Mesenchymal stem cell (in vitro differentiated cells and primary cell): Measurements from ENCODE around the gene LIMCH1.

ENCODE experiments used
- DNase-seq: peaks from one replicate; pipeline ENCODE4 v3.0.0-alpha.2; 2013
- H2AFZ ChIP-seq: one replicate; pipeline ENCODE4 v1.6.1; 2013; ENCODE audit warnings: low read depth, mild to moderate bottlenecking, control low read depth, inconsistent platforms, low read length, moderate library complexity
- H2AK5ac ChIP-seq: 2 replicates; pipeline ENCODE4 v1.6.1; 2013; ENCODE audit warnings: low read length, moderate library complexity, mild to moderate bottlenecking, inconsistent platforms; ENCODE audit not compliant: severe bottlenecking
- H2BK120ac ChIP-seq: one replicate; pipeline ENCODE4 v1.6.1; 2013; ENCODE audit warnings: low read depth, mild to moderate bottlenecking, inconsistent platforms, low read length, moderate library complexity
- H2BK12ac ChIP-seq, 2 experiments: one replicate each; pipeline ENCODE4 v1.6.1; 2013; ENCODE audit warnings: inconsistent platforms in 2 of 2, low read length in 2 of 2, mild to moderate bottlenecking in 2 of 2, moderate library complexity in 2 of 2, control low read depth in 1 of 2
- H2BK15ac ChIP-seq: one replicate; pipeline ENCODE4 v1.6.1; 2013; ENCODE audit warnings: mild to moderate bottlenecking, low read depth, inconsistent platforms; ENCODE audit not compliant: poor library complexity, severe bottlenecking
- H2BK5ac ChIP-seq: 2 replicates; pipeline ENCODE4 v1.6.1; 2013; ENCODE audit warnings: low read depth, mild to moderate bottlenecking, low read length, control low read depth, inconsistent platforms; ENCODE audit not compliant: poor library complexity, severe bottlenecking
- H3K14ac ChIP-seq, 2 experiments: one replicate each; pipeline ENCODE4 v1.6.1; 2013; ENCODE audit warnings: inconsistent platforms in 2 of 2, low read length in 2 of 2, control low read depth in 1 of 2, mild to moderate bottlenecking in 1 of 2, moderate library complexity in 1 of 2
- H3K18ac ChIP-seq, 2 experiments: one replicate each; pipeline ENCODE4 v1.6.1; 2013; ENCODE audit warnings: inconsistent platforms in 2 of 2, low read length in 2 of 2, control low read depth in 1 of 2, low read depth in 1 of 2, mild to moderate bottlenecking in 1 of 2
- H3K23ac ChIP-seq, 2 experiments: one replicate each; pipeline ENCODE4 v1.6.1; 2013; ENCODE audit warnings: inconsistent platforms in 2 of 2, low read length in 2 of 2, mild to moderate bottlenecking in 2 of 2, moderate library complexity in 2 of 2, control low read depth in 1 of 2
- H3K27ac ChIP-seq: 2 replicates; pipeline ENCODE4 v1.5.1; 2013; ENCODE audit warnings: mild to moderate bottlenecking, moderate library complexity, low read length, control low read depth, inconsistent platforms; ENCODE audit not compliant: poor library complexity, severe bottlenecking
- H3K27me3 ChIP-seq, 2 experiments: 2 replicates each; pipeline versions ENCODE4 v1.6.1 to v1.7.0; 2013; ENCODE audit warnings: low read length in 2 of 2, mild to moderate bottlenecking in 2 of 2, moderate library complexity in 2 of 2, control low read depth in 1 of 2, inconsistent platforms in 1 of 2; ENCODE audit not compliant: control insufficient read depth in 1 of 2, insufficient read depth in 1 of 2
- H3K36me3 ChIP-seq, 2 experiments: 2 replicates each; pipeline versions ENCODE4 v1.6.1 to v1.7.0; 2013; ENCODE audit warnings: low read length in 2 of 2, control low read depth in 1 of 2, inconsistent platforms in 1 of 2, low read depth in 1 of 2, mild to moderate bottlenecking in 1 of 2; ENCODE audit not compliant: insufficient read depth in 2 of 2, control insufficient read depth in 1 of 2
- H3K4ac ChIP-seq, 2 experiments: one replicate each; pipeline ENCODE4 v1.6.1; 2013; ENCODE audit warnings: inconsistent platforms in 2 of 2, low read length in 2 of 2, mild to moderate bottlenecking in 2 of 2, moderate library complexity in 2 of 2, control low read depth in 1 of 2, low read depth in 1 of 2
- H3K4me1 ChIP-seq: 2 replicates; pipeline ENCODE4 v1.6.1; 2013; ENCODE audit warnings: low read depth, low read length, control low read depth; ENCODE audit not compliant: control insufficient read depth, insufficient read depth
- H3K4me2 ChIP-seq: 2 replicates; pipeline ENCODE4 v1.6.1; 2013; ENCODE audit warnings: low read length, mild to moderate bottlenecking, inconsistent platforms; ENCODE audit not compliant: poor library complexity, severe bottlenecking
- H3K4me3 ChIP-seq, 2 experiments: 2 replicates each; pipeline versions ENCODE4 v1.5.1 to v1.7.0; 2013; ENCODE audit warnings: low read length in 2 of 2, mild to moderate bottlenecking in 2 of 2, control low read depth in 1 of 2, low read depth in 1 of 2; ENCODE audit not compliant: insufficient read depth in 1 of 2
- H3K79me1 ChIP-seq: replicated peaks from 2 replicates; pipeline ENCODE4 v1.6.1; 2013; ENCODE audit warnings: mild to moderate bottlenecking, control low read depth, low read length, inconsistent platforms; ENCODE audit not compliant: poor library complexity, severe bottlenecking
- H3K9ac ChIP-seq: 2 replicates; pipeline ENCODE4 v1.7.0; 2013; ENCODE audit warnings: mild to moderate bottlenecking, low read length, moderate library complexity
- H3K9me3 ChIP-seq: 2 replicates; pipeline ENCODE4 v1.7.0; 2013; ENCODE audit warnings: mild to moderate bottlenecking, low read length; ENCODE audit not compliant: control insufficient read depth
- H4K8ac ChIP-seq: one replicate; pipeline ENCODE4 v1.6.1; 2013; ENCODE audit warnings: inconsistent platforms, mild to moderate bottlenecking, low read length, moderate library complexity
- H4K91ac ChIP-seq: one replicate; pipeline ENCODE4 v1.6.1; 2013; ENCODE audit warnings: mild to moderate bottlenecking, low read length, inconsistent platforms
- WGBS: methylation state at CpG from one replicate; pipeline ENCODE4 v1.1.7; 2013; ENCODE audit warnings: mixed read lengths; 5-methylcytosine and 5-hydroxymethylcytosine counted together

Gene LIMCH1

DNA sequence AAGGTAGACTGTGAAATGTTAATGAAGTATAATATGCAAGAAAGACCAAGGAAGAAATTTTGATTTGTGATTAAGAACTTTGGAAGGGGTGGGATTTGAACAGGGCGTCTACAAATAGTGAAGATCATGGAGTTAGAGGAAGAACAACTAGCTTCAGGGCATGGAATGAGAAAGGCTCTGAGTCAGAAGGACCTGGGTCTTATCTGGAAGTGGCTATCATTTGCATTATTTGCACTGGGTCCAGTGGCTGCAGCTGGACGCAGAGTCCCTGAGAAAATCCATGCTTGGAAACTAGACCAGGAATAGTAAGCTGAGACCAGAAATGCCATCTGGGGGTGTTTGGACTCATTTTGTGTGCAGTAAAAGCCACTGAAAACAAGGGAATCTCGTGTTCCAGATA lies 4.3 kb upstream of the LIMCH1 start:
- DNase-seq = no peak
- H3K36me3 ChIP-seq = no peaks in the 10 kb centered on the region
- no peak overlapping the region for H3K18ac ChIP-seq
- H3K4me1 ChIP-seq = peaks cover 3% of the 10 kb centered on the region
- H3K27ac ChIP-seq = no peak overlapping the region
- H2BK120ac ChIP-seq = no peak overlapping the region
- no peak overlapping the region for H3K9ac ChIP-seq
- no peak overlapping the region for H3K4me2 ChIP-seq
- WGBS = 78% methylated on average over 3 of the region's 3 CpGs
- no peak overlapping the region for H3K4ac ChIP-seq
- H3K9me3 ChIP-seq = no peaks in the 10 kb centered on the region
- H2AFZ ChIP-seq = no peak overlapping the region
- peaks cover 0 to 3% of the 10 kb centered on the region in 2 experiments for H3K27me3 ChIP-seq
- no peak overlapping the region for H2BK12ac ChIP-seq
- H3K23ac ChIP-seq = no peak overlapping the region
- H2BK5ac ChIP-seq = no peak overlapping the region
- no peak overlapping the region for H3K4me3 ChIP-seq
- H4K8ac ChIP-seq = no peak overlapping the region
- H2AK5ac ChIP-seq = no peak overlapping the region
- no peak overlapping the region for H3K14ac ChIP-seq
- no peak overlapping the region for H4K91ac ChIP-seq
- no peak overlapping the region for H2BK15ac ChIP-seq
- H3K79me1 ChIP-seq = no peaks in the 10 kb centered on the region

DNA sequence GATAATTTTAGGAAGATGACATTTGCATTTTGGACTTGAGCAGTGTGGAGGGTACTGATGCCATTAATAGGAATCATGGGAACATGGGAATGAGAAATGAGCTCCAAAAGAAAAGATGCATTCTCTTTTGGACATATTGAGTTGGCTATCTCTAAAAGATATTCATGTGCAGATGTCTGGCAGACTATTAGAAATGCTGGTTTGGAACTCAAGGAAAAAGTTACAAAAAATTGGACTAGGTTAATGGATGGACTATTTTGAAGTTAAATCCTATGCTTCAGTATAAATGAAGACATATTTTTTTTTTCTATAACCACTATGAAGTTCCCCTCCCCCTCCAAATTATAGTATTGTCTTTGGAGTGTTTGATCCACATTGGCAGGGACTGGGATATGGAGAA lies 3.6 kb upstream of the LIMCH1 start:
- Histone ChIP-seq H3K4me1 (peaks cover 3% of the 10 kb centered on the region), H3K23ac (no peak overlapping the region), H3K14ac (no peak overlapping the region), H3K4me2 (no peak overlapping the region), H3K18ac (no peak overlapping the region), H3K4ac (no peak overlapping the region), H3K79me1 (no peaks in the 10 kb centered on the region), H3K27me3 (peaks cover 0 to 7% of the 10 kb centered on the region in 2 experiments), H3K4me3 (no peak overlapping the region), H2BK120ac (no peak overlapping the region), H3K27ac (no peak overlapping the region), H3K9me3 (no peaks in the 10 kb centered on the region), H4K8ac (no peak overlapping the region), H3K36me3 (no peaks in the 10 kb centered on the region), H2BK15ac (no peak overlapping the region), H2AFZ (no peak overlapping the region), H2BK12ac (no peak overlapping the region), H3K9ac (no peak overlapping the region), H2AK5ac (no peak overlapping the region), H2BK5ac (no peak overlapping the region), H4K91ac (no peak overlapping the region)
- no peak for DNase-seq

DNA sequence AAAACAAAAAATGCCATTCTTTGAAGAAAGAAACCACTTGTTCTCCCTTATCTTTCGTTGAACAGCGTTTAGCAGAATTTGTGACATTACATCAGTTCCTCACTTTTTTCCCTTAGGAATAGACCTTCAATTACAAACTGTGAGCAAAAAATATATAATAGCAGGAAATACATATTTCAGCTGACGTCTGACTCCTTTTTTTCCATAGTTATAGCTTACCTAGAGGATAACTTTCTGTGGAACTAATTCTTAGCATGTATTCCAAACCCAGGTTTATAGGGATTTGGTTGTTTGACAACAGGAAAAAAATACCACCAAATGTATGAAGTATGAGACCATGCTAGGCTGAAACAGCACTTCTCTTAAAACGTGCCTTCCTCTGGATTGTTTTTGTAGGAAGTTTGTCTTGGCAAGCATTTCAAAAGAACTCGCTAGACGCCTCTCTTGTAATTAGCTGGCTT lies 2.0 kb upstream of the LIMCH1 start:
- Histone ChIP-seq H3K9me3 (no peaks in the 10 kb centered on the region), H3K9ac (no peak overlapping the region), H3K18ac (no peak overlapping the region), H3K14ac (no peak overlapping the region), H3K36me3 (no peaks in the 10 kb centered on the region), H4K8ac (no peak overlapping the region), H2AFZ (no peak overlapping the region), H3K4me3 (no peak overlapping the region), H2BK5ac (no peak overlapping the region), H3K23ac (no peak overlapping the region), H3K27me3 (peaks cover 0 to 7% of the 10 kb centered on the region in 2 experiments), H3K4me1 (peaks cover 3% of the 10 kb centered on the region), H3K4me2 (no peak overlapping the region), H3K4ac (no peak overlapping the region), H2BK12ac (no peak overlapping the region), H2BK120ac (no peak overlapping the region), H4K91ac (no peak overlapping the region), H3K27ac (no peak overlapping the region), H2BK15ac (no peak overlapping the region), H2AK5ac (no peak overlapping the region), H3K79me1 (no peaks in the 10 kb centered on the region)
- DNase-seq = no peak
- 66% methylated on average over 5 of the region's 6 CpGs for WGBS

DNA sequence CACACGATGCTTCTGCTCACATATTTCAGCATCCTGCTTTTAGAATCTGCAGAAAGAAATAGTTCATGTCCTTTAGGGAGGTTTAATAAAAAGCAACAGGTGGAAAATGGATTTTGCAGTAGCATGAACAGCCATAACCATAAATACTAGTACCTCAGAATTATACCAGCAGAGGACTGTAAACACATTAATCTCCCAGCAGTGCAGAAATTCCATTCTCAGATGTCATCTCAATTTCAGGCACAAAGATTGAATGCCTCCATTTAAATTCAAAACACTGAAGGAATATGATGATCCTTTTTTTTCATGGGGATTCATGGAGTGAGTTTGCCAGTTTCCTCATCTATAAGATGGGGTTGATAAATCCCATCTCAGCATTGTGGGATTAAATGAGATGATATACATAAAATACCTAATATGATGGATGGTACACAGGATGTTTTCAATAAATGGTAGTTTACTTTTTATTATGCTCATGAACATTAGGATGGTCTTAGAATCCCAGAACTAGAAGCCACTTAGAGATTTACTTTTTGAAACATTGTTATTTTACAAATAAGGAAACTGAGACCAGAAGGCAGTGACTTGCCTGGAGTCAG lies 566 bp upstream of the LIMCH1 start:
- no CpG with 5 or more reads among the region's 1 CpG for whole genome bisulfite sequencing
- Histone ChIP-seq H3K4ac (no peak overlapping the region), H2BK15ac (no peak overlapping the region), H2BK12ac (no peak overlapping the region), H3K4me3 (no peak overlapping the region), H3K4me2 (no peak overlapping the region), H3K4me1 (peaks cover 3% of the 10 kb centered on the region), H2BK120ac (no peak overlapping the region), H2AK5ac (no peak overlapping the region), H3K9me3 (no peaks in the 10 kb centered on the region), H3K18ac (no peak overlapping the region), H3K27me3 (peaks cover 0 to 7% of the 10 kb centered on the region in 2 experiments), H2BK5ac (no peak overlapping the region), H3K9ac (no peak overlapping the region), H3K36me3 (no peaks in the 10 kb centered on the region), H3K14ac (no peak overlapping the region), H3K79me1 (no peaks in the 10 kb centered on the region), H3K23ac (no peak overlapping the region), H3K27ac (no peak overlapping the region), H2AFZ (no peak overlapping the region), H4K8ac (no peak overlapping the region), H4K91ac (no peak overlapping the region)
- DNase-seq = no peak
